Panc1 (cell line): ENCODE data around the gene LRRC23. TPM values are rescaled to one million over a fixed set of nuclear protein-coding genes. Genes with fewer than 3 reads are reported as not detected.

Experiments
- ATAC-seq: fragments of 200-7000 bp; cut with Tn5 transposase; 2 replicates; pipeline ENCODE4 v1.9.1; 2020; ENCODE audit warnings: mild to moderate bottlenecking, moderate library complexity
- BruUV-seq: library from RNA; stranded (reverse); fragments of 400-500 nt; replicated peaks from 2 replicates; lab custom pipeline; 2021; lab: Mats Ljungman, UMichigan
- CTCF ChIA-PET: fragments of 300-600 bp; sonication (Branson Sonifier 250); formaldehyde crosslinking; loops from one replicate; lab custom pipeline; 2022; ENCODE audit warnings: antibody characterized with exemption; lab: Charles Lee
- POLR2A ChIA-PET: fragments of 300-600 bp; sonication (Branson Sonifier 250); formaldehyde crosslinking; loops from one replicate; lab custom pipeline; 2022; ENCODE audit warnings: antibody characterized with exemption; lab: Charles Lee
- DNase-seq: peaks from one replicate; pipeline ENCODE4 v3.0.0-alpha.2; 2010; ENCODE audit warnings: low read depth, low spot score
- H3K27ac ChIP-seq: 2 replicates; pipeline ENCODE4 v1.5.1; 2011; ENCODE audit warnings: mild to moderate bottlenecking, low read length, inconsistent platforms
- H3K27me3 ChIP-seq: fragments of 200-500 bp; sonication (Bioruptor generic); 2 replicates; pipeline ENCODE4 v1.6.0; 2014; ENCODE audit warnings: low read length, inconsistent platforms; ENCODE audit not compliant: control insufficient read depth, insufficient read depth
- H3K36me3 ChIP-seq: fragments of 200-500 bp; sonication (Bioruptor generic); 2 replicates; pipeline ENCODE4 v1.5.1; 2014; ENCODE audit warnings: inconsistent platforms, mild to moderate bottlenecking, low read length, moderate library complexity; ENCODE audit not compliant: control insufficient read depth, insufficient read depth
- H3K4me1 ChIP-seq: 2 replicates; pipeline ENCODE4 v1.5.1; 2011; ENCODE audit warnings: inconsistent platforms, mild to moderate bottlenecking, low read length, moderate library complexity; ENCODE audit not compliant: control insufficient read depth, insufficient read depth
- H3K4me3 ChIP-seq, 2 experiments: 2 replicates each; pipeline ENCODE4 v1.5.1; 2011 to 2012; ENCODE audit warnings: low read depth in 2 of 2, low read length in 2 of 2, mild to moderate bottlenecking in 2 of 2, inconsistent platforms in 1 of 2, moderate library complexity in 1 of 2
- H3K9me3 ChIP-seq: fragments of 200-500 bp; sonication (Bioruptor generic); 2 replicates; pipeline ENCODE4 v1.5.1; 2014; ENCODE audit warnings: low read depth, mild to moderate bottlenecking, inconsistent platforms, low read length, moderate library complexity; ENCODE audit not compliant: control insufficient read depth, insufficient read depth
- CTCF ChIP-seq: fragments of 450-650 bp; IDR thresholded peaks from 2 replicates; pipeline ENCODE4 v1.5.1; 2017; ENCODE audit warnings: mild to moderate bottlenecking
- POLR2AphosphoS5 ChIP-seq: IDR thresholded peaks from 2 replicates; pipeline ENCODE4 v1.6.1; 2012; ENCODE audit warnings: mild to moderate bottlenecking, low read depth, low read length, moderate library complexity
- REST ChIP-seq, 2 experiments: IDR thresholded peaks; 2 replicates each; pipeline ENCODE4 v1.6.1; 2011 to 2012; ENCODE audit warnings: low read depth in 2 of 2, control low read depth in 1 of 2, low read length in 1 of 2, mild to moderate bottlenecking in 1 of 2, moderate library complexity in 1 of 2; ENCODE audit not compliant: insufficient read depth in 1 of 2
- SIN3A ChIP-seq: IDR thresholded peaks from 2 replicates; pipeline ENCODE4 v1.6.1; 2012; ENCODE audit warnings: low read depth, mild to moderate bottlenecking, low read length, moderate library complexity, borderline replicate concordance; ENCODE audit not compliant: insufficient read depth
- TCF7L2 ChIP-seq: IDR thresholded peaks from 2 replicates; pipeline ENCODE4 v1.6.1; 2011; ENCODE audit warnings: mild to moderate bottlenecking, low read depth, low read length, inconsistent platforms
- in situ Hi-C: cut with HindIII; loops from 2 replicates; pipeline ENCODE4 v1.10.0; 2016; ENCODE audit warnings: low sequenced_read_pairs, low pct_unique_long_range_greater_than_20kb
- intact Hi-C: fragments of 100-400 bp; cut with micrococcal nuclease; formaldehyde crosslinking; loops from one replicate; pipeline ENCODE4 v1.10.0; 2022; ENCODE audit not compliant: unreplicated experiment
- total RNA-seq: library from RNA; stranded (reverse); gene quantifications from one replicate; pipeline ENCODE4 v1.2.1, GENCODE V29; 2021; ENCODE audit not compliant: unreplicated experiment

LRRC23 gene
- total RNA-seq, 1 experiment from 2014 or later, result 6.5 TPM

- Histone ChIP-seq H3K4me1 (no peaks in the 10 kb centered on the region; the same call in 1 of the 2 replicates), H3K9me3 (no peaks in the 10 kb centered on the region), H3K4me3 (no peak overlapping the region), H3K27me3 (no peaks in the 10 kb centered on the region), H3K27ac (no peak overlapping the region), H3K36me3 (peaks cover 4% of the 10 kb centered on the region)
- in situ Hi-C loops, result no loop called here
- intact Hi-C loops, result no loop called here
- BruUV-seq, result no TSS peak
- no peak for DNase-seq
- ATAC-seq, result no peak
- TF ChIP-seq SIN3A (no peak), REST (IDR thresholded peaks at IDR 0.05; ENCODE audit: insufficient read depth in 1 of 2, low read depth in 2 of 2, low read length in 1 of 2) (no peak)
- ChIA-PET CTCF (no interaction called here), POLR2A (no interaction called here)
Measured at GRCh38 chr12:6858799-6859198, 45.8 kb upstream of the LRRC23 start.

- Histone ChIP-seq H3K4me1 (no peaks in the 10 kb centered on the region), H3K9me3 (no peaks in the 10 kb centered on the region), H3K27me3 (no peaks in the 10 kb centered on the region), H3K4me3 (no peak overlapping the region), H3K36me3 (peaks cover 4% of the 10 kb centered on the region), H3K27ac (no peak overlapping the region)
- ChIA-PET CTCF (interaction anchor here (0.6 kb wide), 1 partner anchor 58 kb away, joined by 3 read pairs; no protein-coding TSS in a partner anchor), POLR2A (no interaction called here)
- in situ Hi-C loops (no loop called here), intact Hi-C loops (no loop called here)
- no peak for TF ChIP-seq CTCF
- TF ChIP-seq POLR2AphosphoS5, result no peak
- no peak for TF ChIP-seq TCF7L2
- TF ChIP-seq REST (IDR thresholded peaks at IDR 0.05; ENCODE audit: insufficient read depth in 1 of 2, low read depth in 2 of 2, low read length in 1 of 2), result no peak
- no peak for TF ChIP-seq SIN3A
- ATAC-seq (no peak), DNase-seq (no peak)
- no TSS peak for BruUV-seq
Measured at GRCh38 chr12:6860116-6860515, 44.5 kb upstream of the LRRC23 start.
